IPS-20b (cell line): ENCODE data around the gene GNB1L.

Experiments used
- H3K27ac ChIP-seq: one replicate; pipeline ENCODE4 v1.5.1; 2013; ENCODE audit warnings: low read length
- H3K27me3 ChIP-seq: 2 replicates; pipeline ENCODE4 v1.6.1; 2013; ENCODE audit warnings: mild to moderate bottlenecking, low read length, inconsistent platforms; ENCODE audit not compliant: insufficient read depth
- H3K36me3 ChIP-seq: 2 replicates; pipeline ENCODE4 v1.6.1; 2013; ENCODE audit warnings: low read depth, mild to moderate bottlenecking, inconsistent platforms, low read length, moderate library complexity; ENCODE audit not compliant: insufficient read depth
- H3K4me1 ChIP-seq: 2 replicates; pipeline ENCODE4 v1.6.1; 2013; ENCODE audit warnings: mild to moderate bottlenecking, control low read depth, inconsistent platforms, low read length, moderate library complexity; ENCODE audit not compliant: insufficient read depth
- H3K4me3 ChIP-seq: 2 replicates; pipeline ENCODE4 v1.5.1; 2013; ENCODE audit warnings: mild to moderate bottlenecking, low read length, inconsistent platforms
- H3K9ac ChIP-seq: 2 replicates; pipeline ENCODE4 v1.6.1; 2013; ENCODE audit warnings: low read depth, mild to moderate bottlenecking, inconsistent platforms, low read length, moderate library complexity
- H3K9me3 ChIP-seq: 2 replicates; pipeline ENCODE4 v1.6.1; 2013; ENCODE audit warnings: mild to moderate bottlenecking, low read depth, low read length, inconsistent platforms; ENCODE audit not compliant: insufficient read depth

GNB1L gene

GRCh38 chr22:19831016-19831415, 23.7 kb downstream of the GNB1L start:
- Histone ChIP-seq H3K27me3 (no peaks in the 10 kb centered on the region), H3K4me1 (no peaks in the 10 kb centered on the region)

GRCh38 chr22:19828035-19828401, 26.7 kb downstream of the GNB1L start:
- Histone ChIP-seq H3K4me1 (no peaks in the 10 kb centered on the region), H3K4me3 (no peak overlapping the region), H3K27ac (no peak overlapping the region), H3K36me3 (no peaks in the 10 kb centered on the region), H3K9me3 (no peaks in the 10 kb centered on the region), H3K27me3 (no peaks in the 10 kb centered on the region), H3K9ac (no peak overlapping the region)

More at GRCh38 chr22:19831016-19831415, 23.7 kb downstream of the GNB1L start:
- H3K27ac ChIP-seq = no peak overlapping the region
- H3K9ac ChIP-seq = no peak overlapping the region
- H3K4me3 ChIP-seq = no peak overlapping the region
- no peaks in the 10 kb centered on the region for H3K9me3 ChIP-seq
- H3K36me3 ChIP-seq = no peaks in the 10 kb centered on the region

- no peaks in the 10 kb centered on the region for H3K9me3 ChIP-seq
- H3K36me3 ChIP-seq = no peaks in the 10 kb centered on the region
- H3K4me1 ChIP-seq = no peaks in the 10 kb centered on the region
- H3K4me3 ChIP-seq = no peak overlapping the region
- no peak overlapping the region for H3K9ac ChIP-seq
- no peak overlapping the region for H3K27ac ChIP-seq
- H3K27me3 ChIP-seq = no peaks in the 10 kb centered on the region
Measured at GRCh38 chr22:19827341-19828034, 27.2 kb downstream of the GNB1L start.

- Histone ChIP-seq H3K4me1 (no peaks in the 10 kb centered on the region), H3K36me3 (no peaks in the 10 kb centered on the region), H3K9me3 (no peaks in the 10 kb centered on the region), H3K9ac (no peak overlapping the region), H3K27ac (no peak overlapping the region), H3K4me3 (no peak overlapping the region), H3K27me3 (no peaks in the 10 kb centered on the region)
Measured at GRCh38 chr22:19826619-19826950, 28.1 kb downstream of the GNB1L start.

GRCh38 chr22:19825904-19826618, 28.6 kb downstream of the GNB1L start:
- Histone ChIP-seq H3K4me3 (no peak overlapping the region), H3K4me1 (no peaks in the 10 kb centered on the region), H3K9me3 (no peaks in the 10 kb centered on the region), H3K27me3 (no peaks in the 10 kb centered on the region), H3K27ac (no peak overlapping the region), H3K36me3 (no peaks in the 10 kb centered on the region), H3K9ac (no peak overlapping the region)

- no peaks in the 10 kb centered on the region for H3K4me1 ChIP-seq
- no peak overlapping the region for H3K4me3 ChIP-seq
- no peaks in the 10 kb centered on the region for H3K36me3 ChIP-seq
- H3K27me3 ChIP-seq = no peaks in the 10 kb centered on the region
- no peaks in the 10 kb centered on the region for H3K9me3 ChIP-seq
- no peak overlapping the region for H3K9ac ChIP-seq
- H3K27ac ChIP-seq = no peak overlapping the region
Measured at GRCh38 chr22:19824926-19825339, 29.7 kb downstream of the GNB1L start.

- Histone ChIP-seq H3K4me3 (no peak overlapping the region), H3K4me1 (no peaks in the 10 kb centered on the region), H3K27ac (no peak overlapping the region), H3K9me3 (no peaks in the 10 kb centered on the region), H3K36me3 (no peaks in the 10 kb centered on the region), H3K9ac (no peak overlapping the region), H3K27me3 (no peaks in the 10 kb centered on the region)
Measured at GRCh38 chr22:19824212-19824925, 30.3 kb downstream of the GNB1L start.

- no peaks in the 10 kb centered on the region for H3K4me1 ChIP-seq
- no peak overlapping the region for H3K4me3 ChIP-seq
- H3K27me3 ChIP-seq = no peaks in the 10 kb centered on the region
- H3K9me3 ChIP-seq = no peaks in the 10 kb centered on the region
- H3K9ac ChIP-seq = no peak overlapping the region
- H3K27ac ChIP-seq = no peak overlapping the region
- no peaks in the 10 kb centered on the region for H3K36me3 ChIP-seq
Measured at GRCh38 chr22:19823902-19824211, 30.8 kb downstream of the GNB1L start.

GRCh38 chr22:19823191-19823901, 31.3 kb downstream of the GNB1L start:
- H3K4me3 ChIP-seq = no peak overlapping the region

GRCh38 chr22:19822301-19823117, 32.2 kb downstream of the GNB1L start:
- H3K4me1 ChIP-seq = no peaks in the 10 kb centered on the region
- no peaks in the 10 kb centered on the region for H3K9me3 ChIP-seq
- no peaks in the 10 kb centered on the region for H3K36me3 ChIP-seq
- H3K9ac ChIP-seq = no peak overlapping the region
- H3K4me3 ChIP-seq = no peak overlapping the region
- H3K27ac ChIP-seq = no peak overlapping the region
- no peaks in the 10 kb centered on the region for H3K27me3 ChIP-seq

More at GRCh38 chr22:19823191-19823901, 31.3 kb downstream of the GNB1L start:
- no peaks in the 10 kb centered on the region for H3K9me3 ChIP-seq
- no peak overlapping the region for H3K9ac ChIP-seq
- H3K36me3 ChIP-seq = no peaks in the 10 kb centered on the region
- H3K27me3 ChIP-seq = no peaks in the 10 kb centered on the region
- H3K27ac ChIP-seq = no peak overlapping the region
- H3K4me1 ChIP-seq = no peaks in the 10 kb centered on the region
